ENCODE data around the gene REPIN1.

Gene REPIN1

GRCh38 chr7:150396426-150396825 is 27.8 kb downstream of the REPIN1 start:
- DNase-seq (ENCODE audit: low read depth) = no peak

- no peak for DNase-seq (ENCODE audit: low read depth)
Observed at GRCh38 chr7:150396851-150397260, 28.2 kb downstream of the REPIN1 start.

DNA sequence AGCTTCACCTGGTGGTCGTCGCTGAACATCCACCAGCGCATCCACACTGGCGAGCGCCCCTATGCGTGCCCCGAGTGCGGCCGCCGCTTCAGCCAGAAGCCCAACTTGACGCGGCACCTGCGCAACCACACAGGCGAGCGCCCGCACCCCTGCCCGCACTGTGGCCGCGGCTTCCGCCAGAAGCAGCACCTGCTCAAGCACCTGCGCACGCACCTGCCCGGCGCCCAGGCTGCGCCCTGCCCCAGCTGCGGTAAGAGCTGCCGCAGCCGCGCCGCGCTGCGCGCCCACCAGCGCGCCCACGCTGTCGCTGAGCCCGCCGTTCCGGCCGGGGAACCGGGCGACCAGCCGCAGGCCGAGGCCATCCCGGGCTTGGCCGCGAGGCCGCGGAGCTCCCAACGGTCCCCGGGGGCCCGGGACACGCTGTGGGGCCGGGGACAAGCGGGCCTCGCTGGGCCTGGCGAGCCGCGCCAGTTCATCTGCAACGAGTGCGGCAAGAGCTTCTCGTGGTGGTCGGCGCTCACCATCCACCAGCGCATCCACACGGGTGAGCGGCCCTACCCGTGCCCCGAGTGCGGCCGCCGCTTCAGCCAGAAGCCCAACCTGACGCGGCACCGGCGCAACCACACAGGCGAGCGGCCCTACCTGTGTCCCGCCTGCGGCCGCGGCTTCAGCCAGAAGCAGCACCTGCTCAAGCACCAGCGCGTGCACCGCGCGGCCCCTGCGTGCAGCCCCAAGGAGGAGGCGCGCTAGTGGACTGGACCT is 28.9 kb downstream of the REPIN1 start:
- no peak for DNase-seq (ENCODE audit: low read depth)

- no peak for DNase-seq (ENCODE audit: low read depth)
Observed at GRCh38 chr7:150398108-150398964, 29.7 kb downstream of the REPIN1 start.

DNA sequence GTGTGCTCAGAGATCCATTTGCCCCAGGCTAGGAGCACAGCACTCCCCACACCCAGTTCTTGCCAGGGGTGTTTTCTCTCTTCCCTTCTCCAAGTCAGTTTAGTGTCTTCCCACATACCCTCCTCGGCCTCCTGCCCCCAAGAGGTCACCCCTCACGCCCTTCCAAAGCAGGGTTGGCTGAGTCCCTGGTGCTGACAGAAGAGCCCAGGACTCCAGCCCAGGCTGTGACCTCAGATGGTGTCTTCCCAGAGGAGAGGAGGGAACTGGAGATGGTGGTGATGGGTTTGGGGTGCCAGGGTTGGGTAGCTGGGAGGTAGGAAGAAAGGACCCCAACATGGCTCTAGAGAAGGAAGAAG is 30.3 kb downstream of the REPIN1 start:
- DNase-seq (ENCODE audit: low read depth) = no peak

DNA sequence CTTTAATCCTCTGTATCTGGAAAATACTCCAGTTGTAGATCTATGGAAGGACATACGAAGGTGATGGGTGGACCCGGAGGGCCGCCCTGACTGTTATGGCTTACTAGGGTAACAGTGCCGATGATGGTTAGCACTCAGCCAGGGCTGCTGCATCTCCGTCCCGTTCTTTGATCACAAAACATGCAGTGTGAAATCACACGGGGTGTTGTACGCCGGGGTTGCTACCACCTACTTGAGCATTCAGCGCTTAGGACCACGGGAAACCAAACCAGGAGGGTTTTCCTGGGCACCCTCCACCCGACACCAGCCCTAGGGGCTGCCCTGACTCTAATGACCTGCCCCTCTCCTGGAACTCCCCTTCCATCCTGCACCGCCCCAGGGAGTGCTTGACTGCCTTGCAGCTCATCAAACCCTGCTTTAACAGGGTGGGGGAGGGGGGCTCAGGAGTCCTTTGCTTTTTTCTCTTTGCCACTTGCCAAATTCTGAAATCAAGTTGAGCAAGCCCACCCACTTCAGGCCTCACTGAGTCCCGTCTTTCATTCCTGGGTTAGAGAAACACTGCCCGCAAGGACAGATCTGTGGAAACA is 30.9 kb downstream of the REPIN1 start:
- no peak for DNase-seq (ENCODE audit: low read depth)

DNA sequence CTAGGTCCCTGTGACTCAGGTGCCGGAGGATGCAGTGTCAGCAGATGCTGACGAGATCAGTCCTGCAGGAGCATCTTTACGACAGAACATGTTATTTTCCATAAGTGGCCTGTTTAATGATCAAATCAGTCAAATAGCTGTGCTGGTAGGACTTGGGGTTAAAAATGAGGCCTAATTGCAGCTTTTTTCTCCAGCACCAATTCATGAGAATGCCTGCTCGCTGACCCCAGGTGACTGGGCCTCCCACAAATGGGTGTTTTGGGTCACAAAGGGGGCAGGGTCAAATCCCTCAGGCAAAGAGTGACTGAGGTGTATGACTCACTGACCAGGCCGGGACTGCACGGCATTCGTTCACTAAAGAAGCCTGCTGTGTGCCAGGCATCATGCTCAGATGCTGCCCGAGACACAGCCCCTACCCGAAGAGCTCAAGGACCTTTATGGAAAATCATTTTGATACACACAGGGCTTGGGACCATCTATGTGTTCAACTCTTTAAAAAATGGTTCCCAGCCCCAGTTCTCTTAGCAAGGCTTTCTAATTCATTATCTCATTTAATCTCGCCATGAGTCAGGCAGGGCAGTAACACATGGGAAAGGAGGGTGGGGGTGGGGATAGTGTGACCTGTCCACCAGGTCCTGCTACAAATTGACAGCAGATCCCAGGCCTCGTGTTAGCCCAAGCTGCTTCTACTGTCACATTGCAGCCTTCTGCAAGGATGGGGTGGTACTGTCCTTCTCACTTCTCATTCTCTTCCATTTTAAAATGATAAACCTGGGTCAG is 31.6 kb downstream of the REPIN1 start:
- DNase-seq (ENCODE audit: low read depth) = no peak

DNA sequence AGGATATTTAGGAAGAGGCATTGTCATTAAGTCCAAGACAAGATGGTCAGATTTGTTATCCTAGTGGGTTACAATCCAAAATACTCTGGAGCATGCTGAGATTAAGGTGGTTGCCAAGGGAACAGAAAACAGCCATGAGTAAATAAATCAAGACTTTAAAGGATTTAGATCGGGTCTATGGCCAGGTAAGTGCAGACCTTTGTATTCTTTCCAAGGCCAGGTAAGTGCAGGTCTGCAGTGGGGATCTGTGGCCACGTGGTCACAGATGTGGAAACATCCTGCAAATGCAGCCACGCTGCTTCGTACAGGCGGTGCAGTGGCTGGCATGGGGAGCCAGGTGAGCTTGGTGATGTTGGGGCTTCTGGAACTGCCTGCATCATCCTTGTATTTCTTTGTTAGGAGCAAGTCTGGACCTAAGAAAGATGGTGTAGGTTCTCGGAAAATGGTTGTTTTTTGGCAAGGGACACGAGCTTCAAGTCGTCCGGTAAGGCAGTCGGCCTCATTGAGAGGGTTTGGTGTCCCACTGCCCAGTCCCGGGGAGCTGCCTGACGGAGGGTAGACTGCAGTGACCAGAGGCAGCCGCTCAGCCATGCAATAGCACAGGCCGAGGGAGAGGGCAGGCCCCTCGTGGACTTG is 32.3 kb downstream of the REPIN1 start:
- DNase-seq (ENCODE audit: low read depth) = no peak

DNA sequence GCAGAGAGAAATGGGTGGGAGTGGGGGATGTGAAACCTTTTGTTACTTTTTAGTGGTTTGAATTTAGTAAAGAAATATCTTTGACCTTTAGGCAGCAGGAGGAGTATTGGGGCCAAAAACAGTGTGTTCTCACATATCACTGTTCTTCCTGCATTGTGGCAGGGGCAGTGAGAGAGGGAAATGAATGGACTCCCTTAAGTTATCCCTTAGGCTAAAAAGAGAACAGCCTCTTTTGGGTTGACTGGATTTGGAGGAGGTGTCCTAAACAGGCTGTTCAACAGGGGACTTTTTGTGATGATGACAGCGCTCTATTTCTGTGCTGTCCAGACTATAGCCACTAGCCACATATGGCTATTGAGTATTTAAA is 32.8 kb downstream of the REPIN1 start:
- DNase-seq (ENCODE audit: low read depth) = no peak

- DNase-seq (ENCODE audit: low read depth) = no peak
Observed at GRCh38 chr7:150401861-150402631, 33.4 kb downstream of the REPIN1 start.

GRCh38 chr7:150402671-150403321 is 34.2 kb downstream of the REPIN1 start:
- no peak for DNase-seq (ENCODE audit: low read depth)

GRCh38 chr7:150403376-150404171 is 35.0 kb downstream of the REPIN1 start:
- DNase-seq (ENCODE audit: low read depth) = no peak

- DNase-seq (ENCODE audit: low read depth) = no peak
Observed at GRCh38 chr7:150404172-150404804, 35.7 kb downstream of the REPIN1 start.

DNA sequence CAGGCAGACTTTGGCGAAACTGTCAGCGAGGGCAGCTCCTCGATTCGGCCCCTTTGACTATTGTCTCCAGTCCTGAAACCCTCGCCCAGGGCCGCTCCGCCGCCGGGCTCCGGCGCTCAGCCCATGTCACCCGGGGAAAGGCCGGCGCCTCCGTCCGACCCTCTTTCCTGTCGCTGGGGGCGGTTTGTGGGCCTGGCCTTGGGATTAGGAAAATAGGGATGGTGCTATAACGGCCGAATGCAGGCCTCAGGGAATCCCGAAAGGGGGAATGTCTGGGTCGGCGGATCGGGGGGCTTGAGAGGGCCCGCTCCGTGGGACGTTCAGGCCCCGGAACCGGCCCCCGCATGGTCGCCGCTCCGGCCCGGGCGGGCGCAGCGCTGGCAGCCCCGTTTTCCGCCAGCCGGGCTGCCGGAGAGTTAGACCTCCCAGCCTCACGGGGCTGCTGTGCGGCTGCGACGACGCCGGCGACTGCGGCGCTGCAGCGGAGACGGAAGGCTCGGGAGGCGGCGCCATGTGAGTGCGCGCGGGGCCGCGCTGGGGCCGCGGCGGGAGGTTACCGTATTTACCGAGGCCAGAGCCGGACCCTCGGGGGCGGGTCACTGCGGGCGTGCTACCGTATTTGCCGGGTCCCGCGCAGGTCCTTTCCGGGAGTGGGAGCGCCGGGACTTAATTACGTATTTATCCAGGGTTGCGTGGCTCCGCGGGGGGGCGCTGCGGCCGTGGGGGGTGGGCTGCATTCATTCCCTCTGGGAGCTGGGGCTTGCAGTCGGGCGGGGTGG is 36.4 kb downstream of the REPIN1 start:
- DNase-seq (ENCODE audit: low read depth) = peak; percentile 53

DNA sequence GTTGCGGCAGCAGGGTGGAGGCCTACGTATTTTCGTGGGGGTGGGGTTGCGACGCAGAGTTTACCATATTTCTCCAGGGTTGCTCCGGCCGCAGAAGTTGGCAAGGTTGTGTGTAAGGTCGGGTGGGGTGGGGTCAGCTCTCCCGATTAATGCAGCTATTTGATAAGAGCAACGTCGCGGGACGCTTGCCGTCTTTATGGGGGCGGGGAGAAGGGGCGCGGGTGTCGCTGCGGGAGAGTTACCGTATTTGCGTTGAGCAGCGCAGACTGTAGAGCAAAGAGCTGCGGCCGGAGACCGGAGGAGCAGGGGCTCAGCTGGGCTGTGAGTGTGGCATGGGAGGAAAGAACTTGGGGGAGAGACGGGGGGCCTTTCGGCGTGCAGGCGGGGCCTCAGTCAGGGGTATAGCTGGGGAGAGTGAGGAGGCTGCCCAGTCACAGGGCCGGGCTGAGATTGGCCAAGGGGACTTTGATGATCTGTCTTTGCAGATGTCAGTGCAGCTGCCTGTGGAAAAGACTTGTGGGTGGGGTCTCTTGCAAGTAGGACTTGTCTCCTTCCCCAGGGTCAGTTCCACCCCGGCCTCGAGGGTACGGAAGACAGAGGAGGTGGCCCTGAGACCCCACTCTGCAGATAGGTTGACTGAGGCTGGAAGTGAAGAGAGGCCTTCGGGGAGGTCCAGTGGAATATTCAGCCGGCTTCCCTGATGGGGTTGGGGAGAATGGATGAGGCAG is 37.1 kb downstream of the REPIN1 start:
- no peak for DNase-seq (ENCODE audit: low read depth)

DNA sequence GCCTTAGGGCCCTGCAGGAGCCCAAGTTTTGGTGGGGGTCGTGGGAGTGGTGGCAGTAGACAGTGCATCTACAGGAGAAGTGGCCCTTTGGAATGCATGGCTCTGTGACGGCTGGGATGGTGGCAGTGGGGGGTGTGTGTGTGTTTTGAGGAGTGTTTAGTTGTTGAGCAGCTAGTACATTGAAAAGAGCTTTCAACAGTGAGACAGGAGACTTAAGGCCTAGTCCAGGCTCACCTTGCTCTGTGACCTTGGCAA is 37.6 kb downstream of the REPIN1 start:
- DNase-seq (ENCODE audit: low read depth) = no peak

- DNase-seq (ENCODE audit: low read depth) = peak; percentile 21
Observed at GRCh38 chr7:150406567-150407421, 38.2 kb downstream of the REPIN1 start.
